MCF 10A (cell line): ENCODE data around the gene MEF2C. TPM values are rescaled to one million over a fixed set of nuclear protein-coding genes. Genes with fewer than 3 reads are reported as not detected.

Experiments used
- BruUV-seq: library from RNA; stranded (reverse); fragments of 400-500 nt; replicated peaks from 2 replicates; lab custom pipeline; 2021; lab: Mats Ljungman, UMichigan
- CTCF ChIA-PET: fragments of 300-600 bp; sonication (Branson Sonifier 250); formaldehyde crosslinking; extraction: SDS; loops from one replicate; lab custom pipeline; 2021; ENCODE audit warnings: antibody characterized with exemption, inconsistent platforms; lab: Yijun Ruan, JAX
- POLR2A ChIA-PET: fragments of 300-600, 350-650 bp; sonication (Branson Sonifier 250); formaldehyde crosslinking; extraction: SDS; loops from one replicate; lab custom pipeline; 2020; ENCODE audit warnings: antibody characterized with exemption, inconsistent platforms; lab: Yijun Ruan, JAX
- DNase-seq: peaks from one replicate; pipeline ENCODE4 v3.0.0-alpha.2; 2018; ENCODE audit not compliant: unreplicated experiment
- H3K27ac Mint-ChIP-seq: one replicate; pipeline ENCODE4 v1.8.0; 2022; ENCODE audit warnings: mild to moderate bottlenecking, low read depth, mixed read lengths; ENCODE audit not compliant: unreplicated experiment
- H3K27me3 Mint-ChIP-seq: one replicate; pipeline ENCODE4 v1.8.0; 2022; ENCODE audit warnings: mixed read lengths; ENCODE audit not compliant: insufficient read depth, unreplicated experiment
- H3K36me3 Mint-ChIP-seq: one replicate; pipeline ENCODE4 v1.8.0; 2022; ENCODE audit warnings: mild to moderate bottlenecking, moderate library complexity, mixed read lengths; ENCODE audit not compliant: insufficient read depth, unreplicated experiment
- H3K4me1 Mint-ChIP-seq: one replicate; pipeline ENCODE4 v1.8.0; 2022; ENCODE audit warnings: mixed read lengths; ENCODE audit not compliant: insufficient read depth, unreplicated experiment
- H3K4me3 Mint-ChIP-seq: one replicate; pipeline ENCODE4 v1.8.0; 2022; ENCODE audit warnings: mild to moderate bottlenecking, moderate library complexity, mixed read lengths; ENCODE audit not compliant: unreplicated experiment
- H3K9me3 Mint-ChIP-seq: one replicate; pipeline ENCODE4 v1.8.0; 2022; ENCODE audit warnings: mixed read lengths; ENCODE audit not compliant: unreplicated experiment
- CTCF ChIP-seq: fragments of 200-600 bp; IDR thresholded peaks from one replicate; pipeline ENCODE4 v1.8.0; 2022; ENCODE audit warnings: antibody characterized with exemption, mild to moderate bottlenecking; ENCODE audit not compliant: unreplicated experiment
- intact Hi-C: fragments of 100-400 bp; cut with micrococcal nuclease; formaldehyde crosslinking; loops from 2 replicates; pipeline ENCODE4 v1.14.1; 2022
- total RNA-seq: library from RNA; stranded (reverse); gene quantifications from 2 replicates; pipeline ENCODE4 v1.2.3, GENCODE V29; 2022

The MEF2C gene
- total RNA-seq, 1 experiment from 2014 or later, result 0.05 TPM

- no peak for TF ChIP-seq CTCF
- intact Hi-C loops, result no loop called here
- ChIA-PET POLR2A (no interaction called here), CTCF (no interaction called here)
- H3K36me3 Mint-ChIP-seq, result no peaks in the 10 kb centered on the region
- no peak overlapping the region for H3K27ac Mint-ChIP-seq
- H3K9me3 Mint-ChIP-seq, result no peaks in the 10 kb centered on the region
- no TSS peak for BruUV-seq
- no peaks in the 10 kb centered on the region for H3K4me1 Mint-ChIP-seq
- no peak for DNase-seq
- peaks cover 80% of the 10 kb centered on the region for H3K27me3 Mint-ChIP-seq
- no peak overlapping the region for H3K4me3 Mint-ChIP-seq
Measured at GRCh38 chr5:88841212-88841611, 41.8 kb downstream of the MEF2C start.

GRCh38 chr5:88840495-88840894 lies 42.5 kb downstream of the MEF2C start:
- POLR2A ChIA-PET, result no interaction called here
- no peak for DNase-seq
- Mint-ChIP-seq H3K4me1 (no peaks in the 10 kb centered on the region), H3K27ac (no peak overlapping the region), H3K27me3 (peaks cover 81% of the 10 kb centered on the region), H3K9me3 (no peaks in the 10 kb centered on the region), H3K4me3 (no peak overlapping the region), H3K36me3 (no peaks in the 10 kb centered on the region)
- BruUV-seq, result no TSS peak
- intact Hi-C loops, result no loop called here
- no peak for TF ChIP-seq CTCF
- CTCF ChIA-PET, result no interaction called here

- no TSS peak for BruUV-seq
- POLR2A ChIA-PET, result no interaction called here
Measured at GRCh38 chr5:88839238-88839637, 43.7 kb downstream of the MEF2C start.

GRCh38 chr5:88838500-88838899 lies 44.5 kb downstream of the MEF2C start:
- Mint-ChIP-seq H3K4me3 (no peak overlapping the region), H3K36me3 (no peaks in the 10 kb centered on the region), H3K9me3 (no peaks in the 10 kb centered on the region), H3K27me3 (peaks cover 79% of the 10 kb centered on the region), H3K4me1 (no peaks in the 10 kb centered on the region), H3K27ac (no peak overlapping the region)
- ChIA-PET CTCF (interaction anchor here (0.7 to 0.9 kb wide), 3 partner anchors 10 to 953 kb away, joined by 3 to 4 read pairs (median 3); no protein-coding TSS in a partner anchor), POLR2A (no interaction called here)
- DNase-seq, result no peak
- BruUV-seq, result no TSS peak
- no peak for TF ChIP-seq CTCF
- intact Hi-C loops, result no loop called here

More at GRCh38 chr5:88839238-88839637, 43.7 kb downstream of the MEF2C start:
- TF ChIP-seq CTCF, result no peak
- Mint-ChIP-seq H3K4me1 (no peaks in the 10 kb centered on the region), H3K27me3 (peaks cover 77% of the 10 kb centered on the region), H3K36me3 (no peaks in the 10 kb centered on the region), H3K27ac (no peak overlapping the region), H3K9me3 (no peaks in the 10 kb centered on the region), H3K4me3 (no peak overlapping the region)
- CTCF ChIA-PET, result interaction anchor here (0.7 kb wide), 1 partner anchor 952 kb away, joined by 4 read pairs; no protein-coding TSS in a partner anchor
- intact Hi-C loops, result no loop called here
- no peak for DNase-seq
